ENCODE data around the gene SCO2. TPM values are rescaled to one million over a fixed set of nuclear protein-coding genes. Genes with fewer than 3 reads are reported as not detected.
A peak's percentile ranks its signal among the peaks of the same experiment; 100 is the strongest.

The SCO2 gene
- polyA plus RNA-seq, 3 donors, result 39.5 to 101 (median 69.6) TPM

DNA sequence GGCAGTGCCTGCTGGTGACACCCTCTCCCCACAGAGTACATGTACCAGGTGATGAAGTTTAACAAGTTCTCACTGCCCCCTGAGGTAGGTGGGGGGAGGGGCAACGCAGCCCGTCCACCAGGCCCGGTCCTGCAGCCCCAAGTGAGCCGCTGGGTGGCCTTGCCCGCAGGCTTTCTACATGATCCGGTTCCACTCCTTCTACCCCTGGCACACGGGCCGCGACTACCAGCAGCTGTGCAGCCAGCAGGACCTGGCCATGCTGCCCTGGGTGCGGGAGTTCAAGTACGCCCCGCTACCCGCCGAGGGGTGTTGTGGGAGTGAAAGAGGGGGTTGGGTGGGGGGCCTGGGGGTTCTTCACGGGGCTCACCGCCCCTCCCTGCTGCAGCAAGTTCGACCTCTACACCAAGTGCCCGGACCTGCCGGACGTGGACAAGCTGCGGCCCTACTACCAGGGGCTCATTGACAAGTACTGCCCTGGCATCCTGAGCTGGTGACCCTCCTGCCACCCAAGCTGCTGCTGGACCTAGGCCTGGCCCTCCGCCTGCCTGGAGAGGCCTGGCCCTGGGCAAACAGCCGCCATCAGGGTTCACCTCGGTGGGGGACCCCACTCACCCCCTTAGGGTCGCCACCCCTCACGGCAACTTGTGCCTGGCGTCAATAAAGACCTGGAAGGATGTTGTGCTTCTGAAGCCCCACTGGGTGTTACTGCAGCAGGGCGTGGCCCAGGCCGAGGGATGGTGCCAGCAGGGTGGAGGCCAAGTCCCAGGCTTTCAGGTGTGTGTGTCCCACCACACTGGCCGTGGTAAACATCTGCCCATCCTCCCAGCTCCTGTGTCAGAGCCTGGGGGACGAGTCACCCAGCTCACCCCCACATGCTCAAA is 35.8 kb downstream of the SCO2 start:
- 87% methylated on average over 21 of the region's 31 CpGs for WGBS (ENCODE audit: insufficient coverage)
- intact Hi-C loops (cut with micrococcal nuclease), result loop anchor here in 1 of 2 donors (10.0 kb wide), 1 partner anchor 135 kb away; no protein-coding TSS in a partner anchor
- H3K27me3 Mint-ChIP-seq (ENCODE audit: low read depth in 3 of 3), result peaks cover 8 to 21% (median 11%) of the 10 kb centered on the region in 3 donors
- TF ChIP-seq, protein P1, sequence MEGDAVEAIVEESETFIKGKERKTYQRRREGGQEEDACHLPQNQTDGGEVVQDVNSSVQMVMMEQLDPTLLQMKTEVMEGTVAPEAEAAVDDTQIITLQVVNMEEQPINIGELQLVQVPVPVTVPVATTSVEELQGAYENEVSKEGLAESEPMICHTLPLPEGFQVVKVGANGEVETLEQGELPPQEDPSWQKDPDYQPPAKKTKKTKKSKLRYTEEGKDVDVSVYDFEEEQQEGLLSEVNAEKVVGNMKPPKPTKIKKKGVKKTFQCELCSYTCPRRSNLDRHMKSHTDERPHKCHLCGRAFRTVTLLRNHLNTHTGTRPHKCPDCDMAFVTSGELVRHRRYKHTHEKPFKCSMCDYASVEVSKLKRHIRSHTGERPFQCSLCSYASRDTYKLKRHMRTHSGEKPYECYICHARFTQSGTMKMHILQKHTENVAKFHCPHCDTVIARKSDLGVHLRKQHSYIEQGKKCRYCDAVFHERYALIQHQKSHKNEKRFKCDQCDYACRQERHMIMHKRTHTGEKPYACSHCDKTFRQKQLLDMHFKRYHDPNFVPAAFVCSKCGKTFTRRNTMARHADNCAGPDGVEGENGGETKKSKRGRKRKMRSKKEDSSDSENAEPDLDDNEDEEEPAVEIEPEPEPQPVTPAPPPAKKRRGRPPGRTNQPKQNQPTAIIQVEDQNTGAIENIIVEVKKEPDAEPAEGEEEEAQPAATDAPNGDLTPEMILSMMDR (IDR thresholded peaks at IDR 0.05), result no peak
- Histone ChIP-seq H3K4me3 (replicated peaks in 1 of 3; ENCODE audit: low read depth in 2 of 3, low read length in 3 of 3) (no peak overlapping the region), H3K9ac (ENCODE audit: insufficient read depth, low read length, poor library complexity, severe bottlenecking) (no peak overlapping the region), H3K27ac (ENCODE audit: low read depth in 1 of 2, low read length in 2 of 2) (no peak overlapping the region), H3K9me3 (replicated peaks in 1 of 2; ENCODE audit: control insufficient read depth in 1 of 2, insufficient read depth in 1 of 2, low read length in 2 of 2) (no peaks in the 10 kb centered on the region), H3K4me1 (ENCODE audit: control insufficient read depth in 1 of 2, insufficient read depth in 2 of 2, low read length in 2 of 2) (peaks cover 0 to 9% of the 10 kb centered on the region in 2 donors), H3K4me2 (replicated peaks; ENCODE audit: extremely low read depth, low read length, poor library complexity, severe bottlenecking) (no peak overlapping the region), H3K36me3 (replicated peaks in 1 of 2; ENCODE audit: control insufficient read depth in 1 of 2, insufficient read depth in 2 of 2, low read length in 2 of 2) (no peaks in the 10 kb centered on the region), H2AFZ (ENCODE audit: insufficient read depth, low read depth, low read length, poor library complexity, severe bottlenecking) (no peak overlapping the region), H3K27me3 (ENCODE audit: control insufficient read depth in 2 of 2, insufficient read depth in 2 of 2, low read length in 2 of 2) (no peaks in the 10 kb centered on the region), H4K20me1 (ENCODE audit: insufficient read depth, low read length) (no peaks in the 10 kb centered on the region), H3K79me2 (ENCODE audit: insufficient read depth, low read length) (no peaks in the 10 kb centered on the region)
- no peaks in the 10 kb centered on the region for H3K9me3 Mint-ChIP-seq
- H3K4me1 Mint-ChIP-seq, result peaks cover 8% of the 10 kb centered on the region
- H3K4me3 Mint-ChIP-seq, result no peak overlapping the region
- no peaks in the 10 kb centered on the region for H3K36me3 Mint-ChIP-seq
- no peak overlapping the region for H3K27ac Mint-ChIP-seq
- no peak for DNase-seq

DNA sequence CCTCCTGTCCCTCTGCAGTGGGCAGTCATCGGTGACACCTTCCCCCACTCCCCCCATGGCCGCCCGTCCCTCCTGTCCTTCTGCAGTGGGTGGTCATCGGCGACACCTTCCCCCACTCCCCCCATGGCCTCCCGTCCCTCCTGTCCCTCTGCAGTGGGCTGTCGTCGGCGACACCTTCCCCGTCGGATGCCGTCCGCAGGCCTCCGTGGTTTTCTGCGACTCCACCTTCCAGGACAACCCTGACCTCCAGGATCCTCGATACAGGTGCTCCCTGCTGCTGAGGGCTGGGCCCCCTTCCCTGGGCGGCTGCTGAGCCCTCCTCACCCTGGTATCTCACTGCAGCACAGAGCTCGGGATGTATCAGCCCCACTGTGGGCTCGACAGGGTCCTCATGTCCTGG is 36.5 kb downstream of the SCO2 start:
- H3K4me3 Mint-ChIP-seq, result no peak overlapping the region
- H3K9me3 ChIP-seq (replicated peaks in 1 of 2; ENCODE audit: control insufficient read depth in 1 of 2, insufficient read depth in 1 of 2, low read length in 2 of 2), result no peaks in the 10 kb centered on the region
- H4K20me1 ChIP-seq (ENCODE audit: insufficient read depth, low read length), result no peaks in the 10 kb centered on the region
- WGBS (ENCODE audit: insufficient coverage), result 94% methylated on average over 19 of the region's 19 CpGs
- H3K4me1 Mint-ChIP-seq, result peaks cover 8% of the 10 kb centered on the region
- TF ChIP-seq, protein P1 (IDR thresholded peaks at IDR 0.05), result no peak
- H3K27me3 ChIP-seq (ENCODE audit: control insufficient read depth in 2 of 2, insufficient read depth in 2 of 2, low read length in 2 of 2), result no peaks in the 10 kb centered on the region
- H3K27ac Mint-ChIP-seq, result peak overlapping the region in 1 of 7 donors; percentile 15
- peaks cover 8 to 22% (median 10%) of the 10 kb centered on the region in 3 donors for H3K27me3 Mint-ChIP-seq (ENCODE audit: low read depth in 3 of 3)
- H3K4me3 ChIP-seq (replicated peaks in 1 of 3; ENCODE audit: low read depth in 2 of 3, low read length in 3 of 3), result no peak overlapping the region
- H3K9ac ChIP-seq (ENCODE audit: insufficient read depth, low read length, poor library complexity, severe bottlenecking), result no peak overlapping the region
- no peak for DNase-seq
- intact Hi-C loops (cut with micrococcal nuclease), result no loop called here
- H3K27ac ChIP-seq (ENCODE audit: low read depth in 1 of 2, low read length in 2 of 2), result no peak overlapping the region
- H2AFZ ChIP-seq (ENCODE audit: insufficient read depth, low read depth, low read length, poor library complexity, severe bottlenecking), result no peak overlapping the region
- H3K4me2 ChIP-seq (replicated peaks; ENCODE audit: extremely low read depth, low read length, poor library complexity, severe bottlenecking), result no peak overlapping the region
- peaks cover 0 to 9% of the 10 kb centered on the region in 2 donors for H3K4me1 ChIP-seq (ENCODE audit: control insufficient read depth in 1 of 2, insufficient read depth in 2 of 2, low read length in 2 of 2)
- no peaks in the 10 kb centered on the region for H3K9me3 Mint-ChIP-seq
- H3K36me3 Mint-ChIP-seq, result no peaks in the 10 kb centered on the region
- no peaks in the 10 kb centered on the region for H3K79me2 ChIP-seq (ENCODE audit: insufficient read depth, low read length)
- no peaks in the 10 kb centered on the region for H3K36me3 ChIP-seq (replicated peaks in 1 of 2; ENCODE audit: control insufficient read depth in 1 of 2, insufficient read depth in 2 of 2, low read length in 2 of 2)
